ENCODE results near the gene GMPPB.

The GMPPB gene

GRCh38 chr3:49733551-49733950 is 9.8 kb upstream of the GMPPB start:
- TF ChIP-seq EZH2phosphoT487 (IDR thresholded peaks at IDR 0.05; ENCODE audit: borderline replicate concordance, low read length) (no peak), CTCF (IDR thresholded peaks at IDR 0.05; ENCODE audit: low read depth, low read length, poor library complexity, severe bottlenecking) (no peak)
- no peak overlapping the region for H3K4me3 ChIP-seq (ENCODE audit: low read length)
- no peak overlapping the region for H3K4me2 ChIP-seq (ENCODE audit: low read length)
- 0 out of 2 replicates have a peak, but pooled peaks cover 2% of the 10 kb centered on the region for H3K79me2 ChIP-seq (ENCODE audit: control insufficient read depth, low read length)
- H3K4me1 ChIP-seq (ENCODE audit: control insufficient read depth, low read length): no peaks in the 10 kb centered on the region
- no peaks in the 10 kb centered on the region for H3K27me3 ChIP-seq (ENCODE audit: control insufficient read depth, low read length)
- no peaks in the 10 kb centered on the region for H3K9me2 ChIP-seq (replicated peaks; ENCODE audit: control insufficient read depth, low read length)
- H3K36me3 ChIP-seq (ENCODE audit: control insufficient read depth, low read length): peaks cover 60% of the 10 kb centered on the region
- no peaks in the 10 kb centered on the region for H4K20me1 ChIP-seq (ENCODE audit: control insufficient read depth, insufficient read depth, low read depth, low read length)
- no peak overlapping the region for H3K27ac ChIP-seq (ENCODE audit: low read depth, low read length)
- H3K9me3 ChIP-seq (ENCODE audit: control insufficient read depth, insufficient read depth, low read length): no peaks in the 10 kb centered on the region
- no peaks in the 10 kb centered on the region for H3F3A ChIP-seq (ENCODE audit: control insufficient read depth, insufficient read depth)

- Histone ChIP-seq H3K9me3 (ENCODE audit: control insufficient read depth, insufficient read depth, low read length) (no peaks in the 10 kb centered on the region), H3K79me2 (ENCODE audit: control insufficient read depth, low read length) (no peaks in the 10 kb centered on the region), H4K20me1 (ENCODE audit: control insufficient read depth, insufficient read depth, low read depth, low read length) (no peaks in the 10 kb centered on the region), H3K4me1 (ENCODE audit: control insufficient read depth, low read length) (peaks cover 5% of the 10 kb centered on the region), H3K36me3 (ENCODE audit: control insufficient read depth, low read length) (peaks cover 56% of the 10 kb centered on the region), H3F3A (ENCODE audit: control insufficient read depth, insufficient read depth) (no peaks in the 10 kb centered on the region), H3K4me3 (ENCODE audit: low read length) (no peak overlapping the region), H3K27ac (ENCODE audit: low read depth, low read length) (no peak overlapping the region), H3K4me2 (ENCODE audit: low read length) (no peak overlapping the region), H3K27me3 (ENCODE audit: control insufficient read depth, low read length) (no peaks in the 10 kb centered on the region), H3K9me2 (replicated peaks; ENCODE audit: control insufficient read depth, low read length) (no peaks in the 10 kb centered on the region)
- no peak for TF ChIP-seq EZH2phosphoT487 (IDR thresholded peaks at IDR 0.05; ENCODE audit: borderline replicate concordance, low read length)
Observed at GRCh38 chr3:49732597-49732996, 8.8 kb upstream of the GMPPB start.

GRCh38 chr3:49729966-49730609 is 6.3 kb upstream of the GMPPB start:
- peaks cover 61% of the 10 kb centered on the region for H3K36me3 ChIP-seq (ENCODE audit: control insufficient read depth, low read length)

More at GRCh38 chr3:49729966-49730609, 6.3 kb upstream of the GMPPB start:
- H3K79me2 ChIP-seq (ENCODE audit: control insufficient read depth, low read length): peaks cover 3% of the 10 kb centered on the region; the same call in 1 of the 2 replicates
- H3K27ac ChIP-seq (ENCODE audit: low read depth, low read length): no peak overlapping the region
- H3K27me3 ChIP-seq (ENCODE audit: control insufficient read depth, low read length): no peaks in the 10 kb centered on the region
- H3F3A ChIP-seq (ENCODE audit: control insufficient read depth, insufficient read depth): peaks cover 5% of the 10 kb centered on the region
- H3K9me2 ChIP-seq (replicated peaks; ENCODE audit: control insufficient read depth, low read length): no peaks in the 10 kb centered on the region
- no peak overlapping the region for H3K4me2 ChIP-seq (ENCODE audit: low read length)
- no peaks in the 10 kb centered on the region for H4K20me1 ChIP-seq (ENCODE audit: control insufficient read depth, insufficient read depth, low read depth, low read length)
- TF ChIP-seq EZH2phosphoT487 (IDR thresholded peaks at IDR 0.05; ENCODE audit: borderline replicate concordance, low read length): no peak
- no peak for TF ChIP-seq CTCF (IDR thresholded peaks at IDR 0.05; ENCODE audit: low read depth, low read length, poor library complexity, severe bottlenecking)
- peaks cover 30% of the 10 kb centered on the region for H3K4me1 ChIP-seq (ENCODE audit: control insufficient read depth, low read length)
- no peak overlapping the region for H3K4me3 ChIP-seq (ENCODE audit: low read length)
- no peaks in the 10 kb centered on the region for H3K9me3 ChIP-seq (ENCODE audit: control insufficient read depth, insufficient read depth, low read length)
